ENCODE measurements around the gene AP1G1. TPM values are rescaled to one million over a fixed set of nuclear protein-coding genes. Genes with fewer than 3 reads are reported as not detected.
"Not testable (repeated sequence)": the region's sequence is repeated elsewhere in the genome, so short reads cannot be mapped to it uniquely, and the experiment has no call there.

Gene AP1G1
- total and polyA plus RNA-seq, 5 donors from 2014 or later = 11.7 to 190 (median 13.6) TPM

- H3K36me3 ChIP-seq (ENCODE audit: control insufficient read depth, insufficient read depth, low read length) = peaks cover 5% of the 10 kb centered on the region
- H3K4me3 ChIP-seq (ENCODE audit: low read depth, low read length) = peak overlapping the region; percentile 98
- Mint-ChIP-seq H3K4me3 (peak overlapping the region; percentile 96 to 100 (median 98)), H3K9me3 (no peaks in the 10 kb centered on the region), H3K36me3 (peaks cover 9% of the 10 kb centered on the region), H3K27me3 (peaks cover 11% of the 10 kb centered on the region), H3K4me1 (peaks cover 16 to 48% (median 29%) of the 10 kb centered on the region in 4 donors), H3K27ac (peak overlapping the region; percentile 100)
- no peaks in the 10 kb centered on the region for H3K9me3 ChIP-seq (ENCODE audit: control insufficient read depth in 2 of 2, low read length in 2 of 2)
- H3K27ac ChIP-seq (ENCODE audit: insufficient read depth, low read length, poor library complexity, severe bottlenecking) = peak overlapping the region; percentile 99
- H3K4me1 ChIP-seq (ENCODE audit: control insufficient read depth, insufficient read depth, low read length, poor library complexity, severe bottlenecking) = peaks cover 32% of the 10 kb centered on the region
- ATAC-seq (ENCODE audit: low read depth in 2 of 2) (peak; percentile 3 to 4), DNase-seq (no peak)
- no peaks in the 10 kb centered on the region for H3K27me3 ChIP-seq (ENCODE audit: control insufficient read depth, insufficient read depth, low read length)
Observed at GRCh38 chr16:71807905-71808592, 585 bp downstream of the AP1G1 start.

DNA sequence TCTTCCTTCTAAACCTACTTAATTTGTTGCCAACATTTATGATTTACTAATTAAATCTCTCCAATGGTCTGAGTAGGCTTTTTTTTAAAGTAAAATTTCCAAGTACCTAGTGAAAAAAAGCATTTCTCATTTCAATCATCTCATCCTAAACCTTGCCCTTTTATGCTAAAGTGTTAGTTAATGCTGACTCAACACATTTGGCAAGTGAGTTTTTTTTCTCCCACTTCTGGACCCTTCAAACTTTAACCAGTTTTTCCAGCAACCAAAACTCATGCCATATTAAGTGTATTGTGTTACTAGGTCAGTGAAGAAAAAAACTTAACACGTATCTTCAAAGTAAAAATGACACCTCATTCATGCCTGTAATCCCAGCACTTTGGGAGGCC is 5.3 kb downstream of the AP1G1 start:
- no peaks in the 10 kb centered on the region for H3K27me3 ChIP-seq (ENCODE audit: control insufficient read depth, insufficient read depth, low read length)
- DNase-seq (no peak), ATAC-seq (ENCODE audit: low read depth in 2 of 2) (no peak)
- H3K36me3 Mint-ChIP-seq = peaks cover 13% of the 10 kb centered on the region
- peaks cover 12% of the 10 kb centered on the region for H3K36me3 ChIP-seq (ENCODE audit: control insufficient read depth, insufficient read depth, low read length)
- H3K4me3 Mint-ChIP-seq = peak overlapping the region in 2 of 4 donors; percentile 10 to 24
- peaks cover 25% of the 10 kb centered on the region for H3K4me1 ChIP-seq (ENCODE audit: control insufficient read depth, insufficient read depth, low read length, poor library complexity, severe bottlenecking)
- H3K9me3 Mint-ChIP-seq = no peaks in the 10 kb centered on the region
- H3K9me3 ChIP-seq (ENCODE audit: control insufficient read depth in 2 of 2, low read length in 2 of 2) = no peaks in the 10 kb centered on the region
- no peak overlapping the region for H3K4me3 ChIP-seq (ENCODE audit: low read depth, low read length)
- peak overlapping the region in 1 of 3 donors; percentile 17 for H3K27ac Mint-ChIP-seq
- peaks cover 9% of the 10 kb centered on the region for H3K27me3 Mint-ChIP-seq
- H3K4me1 Mint-ChIP-seq = peaks cover 17 to 53% (median 33%) of the 10 kb centered on the region in 4 donors
- no peak overlapping the region for H3K27ac ChIP-seq (ENCODE audit: insufficient read depth, low read length, poor library complexity, severe bottlenecking)

- DNase-seq (no peak), ATAC-seq (ENCODE audit: low read depth in 2 of 2) (no peak)
- peaks cover 25% of the 10 kb centered on the region for H3K36me3 ChIP-seq (ENCODE audit: control insufficient read depth, insufficient read depth, low read length)
- no peak overlapping the region for H3K4me3 ChIP-seq (ENCODE audit: low read depth, low read length)
- H3K36me3 Mint-ChIP-seq = peaks cover 13% of the 10 kb centered on the region
- peaks cover 38 to 69% (median 49%) of the 10 kb centered on the region in 4 donors for H3K4me1 Mint-ChIP-seq
- peak overlapping the region in 2 of 3 donors; percentile 79 for H3K27ac Mint-ChIP-seq
- peaks cover 5% of the 10 kb centered on the region for H3K27me3 Mint-ChIP-seq
- peak overlapping the region in 1 of 4 donors; percentile 59 for H3K4me3 Mint-ChIP-seq
- no peak overlapping the region for H3K27ac ChIP-seq (ENCODE audit: insufficient read depth, low read length, poor library complexity, severe bottlenecking)
- H3K9me3 ChIP-seq (ENCODE audit: control insufficient read depth in 2 of 2, low read length in 2 of 2) = no peaks in the 10 kb centered on the region
- no peaks in the 10 kb centered on the region for H3K9me3 Mint-ChIP-seq
- no peaks in the 10 kb centered on the region for H3K27me3 ChIP-seq (ENCODE audit: control insufficient read depth, insufficient read depth, low read length)
- peaks cover 21% of the 10 kb centered on the region for H3K4me1 ChIP-seq (ENCODE audit: control insufficient read depth, insufficient read depth, low read length, poor library complexity, severe bottlenecking)
Observed at GRCh38 chr16:71796501-71797097, 12.0 kb downstream of the AP1G1 start.

- H3K4me1 Mint-ChIP-seq = peaks cover 45 to 82% (median 60%) of the 10 kb centered on the region in 4 donors
- H3K27ac Mint-ChIP-seq = peak overlapping the region; percentile 6 to 79 (median 72)
- DNase-seq (no peak), ATAC-seq (ENCODE audit: low read depth in 2 of 2) (no peak)
- Histone ChIP-seq H3K9me3 (ENCODE audit: control insufficient read depth in 2 of 2, low read length in 2 of 2) (no peaks in the 10 kb centered on the region), H3K36me3 (ENCODE audit: control insufficient read depth, insufficient read depth, low read length) (peaks cover 25% of the 10 kb centered on the region), H3K4me3 (ENCODE audit: low read depth, low read length) (peak overlapping the region; percentile 28), H3K27ac (ENCODE audit: insufficient read depth, low read length, poor library complexity, severe bottlenecking) (peak overlapping the region; percentile 23), H3K4me1 (ENCODE audit: control insufficient read depth, insufficient read depth, low read length, poor library complexity, severe bottlenecking) (peaks cover 30% of the 10 kb centered on the region), H3K27me3 (ENCODE audit: control insufficient read depth, insufficient read depth, low read length) (no peaks in the 10 kb centered on the region)
- H3K4me3 Mint-ChIP-seq = peak overlapping the region in 2 of 4 donors; percentile 54 to 73
- H3K36me3 Mint-ChIP-seq = peaks cover 9% of the 10 kb centered on the region
- H3K9me3 Mint-ChIP-seq = no peaks in the 10 kb centered on the region
- peaks cover 5% of the 10 kb centered on the region for H3K27me3 Mint-ChIP-seq
Observed at GRCh38 chr16:71794943-71795342, 13.7 kb downstream of the AP1G1 start.

- no peak for DNase-seq
- Histone ChIP-seq H3K4me1 (ENCODE audit: control insufficient read depth, insufficient read depth, low read length, poor library complexity, severe bottlenecking) (peaks cover 33% of the 10 kb centered on the region), H3K4me3 (ENCODE audit: low read depth, low read length) (no peak overlapping the region), H3K9me3 (ENCODE audit: control insufficient read depth in 2 of 2, low read length in 2 of 2) (no peaks in the 10 kb centered on the region), H3K36me3 (ENCODE audit: control insufficient read depth, insufficient read depth, low read length) (peaks cover 23% of the 10 kb centered on the region), H3K27ac (ENCODE audit: insufficient read depth, low read length, poor library complexity, severe bottlenecking) (peak overlapping the region; percentile 2), H3K27me3 (ENCODE audit: control insufficient read depth, insufficient read depth, low read length) (no peaks in the 10 kb centered on the region)
- no peaks in the 10 kb centered on the region for H3K9me3 Mint-ChIP-seq
- peaks cover 47 to 83% (median 62%) of the 10 kb centered on the region in 4 donors for H3K4me1 Mint-ChIP-seq
- H3K27ac Mint-ChIP-seq = no peak overlapping the region
- ATAC-seq (ENCODE audit: low read depth in 2 of 2) = no peak
- H3K4me3 Mint-ChIP-seq = peak overlapping the region in 3 of 4 donors; percentile 3 to 38 (median 15)
- peaks cover 14% of the 10 kb centered on the region for H3K36me3 Mint-ChIP-seq
- peaks cover 5% of the 10 kb centered on the region for H3K27me3 Mint-ChIP-seq
Observed at GRCh38 chr16:71794018-71794417, 14.6 kb downstream of the AP1G1 start.

DNA sequence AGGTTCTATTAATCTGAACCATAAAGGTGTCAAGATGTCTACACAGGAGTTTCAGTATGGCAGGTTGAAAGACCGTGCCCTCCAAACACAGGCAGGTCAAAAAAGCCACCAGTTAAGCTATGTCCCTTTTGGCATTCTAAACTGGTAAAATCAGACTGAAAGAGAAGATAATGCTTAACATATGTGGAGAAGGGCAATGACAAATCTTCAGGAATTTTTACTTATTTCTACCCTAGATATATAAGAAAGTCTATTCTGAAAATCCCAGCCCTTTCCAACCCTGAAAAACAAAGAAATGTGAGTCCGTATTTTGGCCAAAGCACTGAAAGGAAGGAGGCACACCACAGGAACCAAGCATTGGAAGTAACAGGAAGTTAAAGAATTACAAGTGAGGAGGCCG is 16.5 kb downstream of the AP1G1 start:
- Mint-ChIP-seq H3K36me3 (peaks cover 28% of the 10 kb centered on the region), H3K27me3 (no peaks in the 10 kb centered on the region), H3K9me3 (no peaks in the 10 kb centered on the region), H3K4me1 (peaks cover 49 to 87% (median 67%) of the 10 kb centered on the region in 4 donors), H3K27ac (peak overlapping the region in 2 of 3 donors; percentile 21 to 77), H3K4me3 (peak overlapping the region in 3 of 4 donors; percentile 48 to 54 (median 54))
- Histone ChIP-seq H3K36me3 (ENCODE audit: control insufficient read depth, insufficient read depth, low read length) (peaks cover 35% of the 10 kb centered on the region), H3K27ac (ENCODE audit: insufficient read depth, low read length, poor library complexity, severe bottlenecking) (no peak overlapping the region), H3K4me3 (ENCODE audit: low read depth, low read length) (no peak overlapping the region), H3K4me1 (ENCODE audit: control insufficient read depth, insufficient read depth, low read length, poor library complexity, severe bottlenecking) (peaks cover 33% of the 10 kb centered on the region), H3K9me3 (ENCODE audit: control insufficient read depth in 2 of 2, low read length in 2 of 2) (no peaks in the 10 kb centered on the region), H3K27me3 (ENCODE audit: control insufficient read depth, insufficient read depth, low read length) (no peaks in the 10 kb centered on the region)
- DNase-seq = no peak
- ATAC-seq (ENCODE audit: low read depth in 2 of 2) = no peak

GRCh38 chr16:71790329-71790728 is 18.3 kb downstream of the AP1G1 start:
- Mint-ChIP-seq H3K27ac (peak overlapping the region; percentile 9 to 77 (median 69)), H3K36me3 (peaks cover 25% of the 10 kb centered on the region), H3K4me1 (peaks cover 34 to 71% (median 52%) of the 10 kb centered on the region in 4 donors), H3K4me3 (peak overlapping the region in 3 of 4 donors; percentile 38 to 56 (median 46))
- not testable (repeated sequence) for H3K9me3 Mint-ChIP-seq; ATAC-seq (ENCODE audit: low read depth in 2 of 2); DNase-seq; H3K4me3 ChIP-seq (ENCODE audit: low read depth, low read length); H3K27ac ChIP-seq (ENCODE audit: insufficient read depth, low read length, poor library complexity, severe bottlenecking); H3K27me3 ChIP-seq (ENCODE audit: control insufficient read depth, insufficient read depth, low read length); H3K9me3 ChIP-seq (ENCODE audit: control insufficient read depth in 2 of 2, low read length in 2 of 2); H3K27me3 Mint-ChIP-seq
- Histone ChIP-seq H3K4me1 (ENCODE audit: control insufficient read depth, insufficient read depth, low read length, poor library complexity, severe bottlenecking) (peaks cover 28% of the 10 kb centered on the region), H3K36me3 (ENCODE audit: control insufficient read depth, insufficient read depth, low read length) (peaks cover 44% of the 10 kb centered on the region)
